Lung (tissue), 12 donors: ENCODE results near the gene TXLNB. TPM values are rescaled to one million over a fixed set of nuclear protein-coding genes. Genes with fewer than 3 reads are reported as not detected.

Experiments
- ATAC-seq: fragments of 200-7000 bp; cut with Tn5 transposase; one replicate; pipeline ENCODE4 v1.9.1; 2020; ENCODE audit warnings: moderate number of reproducible peaks; ENCODE audit not compliant: insufficient read depth, low FRiP score
- DNase-seq, 3 donors: peaks; one replicate each; pipeline ENCODE4 v3.0.0-alpha.2; 2013 to 2017
- H3K27ac ChIP-seq, 2 donors: one replicate each; pipeline ENCODE4 v1.5.1; 2013; ENCODE audit warnings: mild to moderate bottlenecking in 2 of 2, moderate library complexity in 2 of 2, control low read depth in 1 of 2, inconsistent platforms in 1 of 2, low read depth in 1 of 2, low read length in 1 of 2
- H3K27me3 ChIP-seq, 3 donors: one replicate each; pipeline ENCODE4 v1.5.1; 2013; ENCODE audit warnings: low read length in 2 of 3; ENCODE audit not compliant: control insufficient read depth in 3 of 3, insufficient read depth in 3 of 3
- H3K36me3 ChIP-seq, 4 donors: one replicate each; pipeline ENCODE4 v1.5.1; 2013; ENCODE audit warnings: low read length in 4 of 4, mild to moderate bottlenecking in 1 of 4, moderate library complexity in 1 of 4; ENCODE audit not compliant: control insufficient read depth in 4 of 4, insufficient read depth in 4 of 4
- H3K4me1 ChIP-seq, 5 donors: one replicate each; pipeline ENCODE4 v1.5.1; 2013; ENCODE audit warnings: low read length in 5 of 5, mild to moderate bottlenecking in 2 of 5, moderate library complexity in 1 of 5; ENCODE audit not compliant: control insufficient read depth in 5 of 5, insufficient read depth in 5 of 5
- H3K4me3 ChIP-seq: one replicate; pipeline ENCODE4 v1.5.1; 2013; ENCODE audit warnings: mild to moderate bottlenecking, control low read depth, moderate library complexity
- H3K9ac ChIP-seq, 2 donors: one replicate each; pipeline ENCODE4 v1.5.1; 2013; ENCODE audit warnings: low read length in 2 of 2, control low read depth in 1 of 2; ENCODE audit not compliant: insufficient read depth in 1 of 2
- H3K9me3 ChIP-seq, 4 donors: one replicate each; pipeline ENCODE4 v1.5.1; 2013; ENCODE audit warnings: low read length in 3 of 4, mild to moderate bottlenecking in 1 of 4, moderate library complexity in 1 of 4; ENCODE audit not compliant: control insufficient read depth in 4 of 4, insufficient read depth in 3 of 4
- CTCF ChIP-seq: IDR thresholded peaks from 2 replicates; pipeline ENCODE4 v1.5.1; 2012; ENCODE audit warnings: mild to moderate bottlenecking; ENCODE audit errors: control extremely low read depth, extremely low read depth
- WGBS, 2 donors: extraction: QIAGEN DNeasy Blood & Tissue Kit; methylation state at CpG; one replicate each; pipeline ENCODE4 v1.1.7; 2013; 5-methylcytosine and 5-hydroxymethylcytosine counted together
- polyA plus RNA-seq, 2 donors: library from polyadenylated mRNA; stranded (reverse); fragments of 200-250 nt; gene quantifications; one replicate each; pipeline ENCODE4 v1.2.1, GENCODE V29; 2013
- total RNA-seq, 2 donors: library from RNA; depleted of rRNA in 1 of 2; stranded (reverse); fragments of >200 nt in 1 of 2; gene quantifications; one replicate each; pipeline ENCODE4 v1.2.1, GENCODE V29; 2014 to 2021
- donor health status: control.
- donor health status: control.
- donor health status: Bipolar disorder and iron deficiency.
- donor health status: healthy.
- donor health status: DM: yes; HTN: yes; CAD: no.

The TXLNB gene
- total and polyA plus RNA-seq, 4 donors = 0.31 to 2.8 (median 1.2) TPM

- 92 to 95% methylated on average over 3 of the region's 3 CpGs for WGBS, 2 donors
- no peak for ATAC-seq
- no peak overlapping the region for H3K27ac ChIP-seq
Measured at GRCh38 chr6:139248911-139249310, 42.9 kb downstream of the TXLNB start.

DNA sequence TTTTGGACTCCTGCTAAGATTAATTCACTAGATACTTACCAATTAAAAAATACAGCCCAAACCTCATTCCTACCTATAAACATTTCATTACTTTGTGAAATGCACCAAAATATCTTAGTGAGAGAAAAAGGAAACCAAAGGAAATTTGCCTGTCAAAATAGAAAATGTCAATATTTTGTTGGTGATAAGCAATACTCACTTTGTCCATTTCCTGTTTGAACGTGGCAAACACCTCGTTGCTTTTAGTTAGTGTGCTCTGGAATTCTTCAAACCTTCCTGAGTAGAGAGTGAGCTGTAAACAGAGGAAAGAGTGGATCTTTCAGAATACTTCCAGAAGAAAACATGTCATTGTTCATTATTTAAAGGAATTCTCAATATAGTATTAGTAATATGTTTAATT, 44.2 kb downstream of the TXLNB start:
- Histone ChIP-seq H3K27ac (no peak overlapping the region), H3K4me3 (no peak overlapping the region), H3K4me1 (peaks cover 0 to 18% (median 9%) of the 10 kb centered on the region in 5 donors), H3K9ac (no peak overlapping the region), H3K27me3 (no peaks in the 10 kb centered on the region), H3K36me3 (no peaks in the 10 kb centered on the region), H3K9me3 (no peaks in the 10 kb centered on the region)
- no peak for ATAC-seq
- 4 to 17% methylated on average over 2 of the region's 2 CpGs for WGBS, 2 donors
- no peak for TF ChIP-seq CTCF
- no peak for DNase-seq

More at GRCh38 chr6:139248911-139249310, 42.9 kb downstream of the TXLNB start:
- H3K27me3 ChIP-seq = no peaks in the 10 kb centered on the region
- H3K36me3 ChIP-seq = no peaks in the 10 kb centered on the region
- H3K9ac ChIP-seq = no peak overlapping the region
- no peak for DNase-seq
- H3K4me1 ChIP-seq = peaks cover 0 to 14% (median 9%) of the 10 kb centered on the region in 5 donors
- TF ChIP-seq CTCF = no peak
- H3K9me3 ChIP-seq = no peaks in the 10 kb centered on the region
- no peak overlapping the region for H3K4me3 ChIP-seq

DNA sequence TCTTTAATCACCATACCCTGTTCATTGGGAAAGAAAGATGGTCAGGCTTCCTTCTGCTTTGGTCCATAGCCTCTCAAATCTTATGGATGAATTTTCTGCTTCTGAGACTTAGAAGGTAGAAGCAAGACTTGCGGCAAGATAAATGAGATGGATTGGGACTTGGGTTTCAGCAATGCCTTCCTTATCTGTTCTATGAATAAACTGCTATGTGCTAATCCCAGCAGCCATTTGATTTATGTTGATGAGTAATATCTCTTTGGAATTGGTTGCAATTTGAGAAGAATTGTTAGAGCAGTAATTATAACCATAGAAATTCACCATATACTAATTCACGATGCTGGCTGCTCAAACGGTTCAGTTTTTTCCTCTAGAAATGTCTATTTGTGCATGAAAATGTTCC, 48.3 kb downstream of the TXLNB start:
- H3K27ac ChIP-seq = no peak overlapping the region
- TF ChIP-seq CTCF = no peak
- DNase-seq (no peak), ATAC-seq (no peak)
- no peaks in the 10 kb centered on the region for H3K9me3 ChIP-seq
- no peak overlapping the region for H3K9ac ChIP-seq
- H3K27me3 ChIP-seq = no peaks in the 10 kb centered on the region
- no peaks in the 10 kb centered on the region for H3K36me3 ChIP-seq
- peaks cover 0 to 35% (median 9%) of the 10 kb centered on the region in 5 donors for H3K4me1 ChIP-seq
- H3K4me3 ChIP-seq = no peak overlapping the region
- WGBS, 2 donors = 93 to 95% methylated on average over 3 of the region's 3 CpGs

DNA sequence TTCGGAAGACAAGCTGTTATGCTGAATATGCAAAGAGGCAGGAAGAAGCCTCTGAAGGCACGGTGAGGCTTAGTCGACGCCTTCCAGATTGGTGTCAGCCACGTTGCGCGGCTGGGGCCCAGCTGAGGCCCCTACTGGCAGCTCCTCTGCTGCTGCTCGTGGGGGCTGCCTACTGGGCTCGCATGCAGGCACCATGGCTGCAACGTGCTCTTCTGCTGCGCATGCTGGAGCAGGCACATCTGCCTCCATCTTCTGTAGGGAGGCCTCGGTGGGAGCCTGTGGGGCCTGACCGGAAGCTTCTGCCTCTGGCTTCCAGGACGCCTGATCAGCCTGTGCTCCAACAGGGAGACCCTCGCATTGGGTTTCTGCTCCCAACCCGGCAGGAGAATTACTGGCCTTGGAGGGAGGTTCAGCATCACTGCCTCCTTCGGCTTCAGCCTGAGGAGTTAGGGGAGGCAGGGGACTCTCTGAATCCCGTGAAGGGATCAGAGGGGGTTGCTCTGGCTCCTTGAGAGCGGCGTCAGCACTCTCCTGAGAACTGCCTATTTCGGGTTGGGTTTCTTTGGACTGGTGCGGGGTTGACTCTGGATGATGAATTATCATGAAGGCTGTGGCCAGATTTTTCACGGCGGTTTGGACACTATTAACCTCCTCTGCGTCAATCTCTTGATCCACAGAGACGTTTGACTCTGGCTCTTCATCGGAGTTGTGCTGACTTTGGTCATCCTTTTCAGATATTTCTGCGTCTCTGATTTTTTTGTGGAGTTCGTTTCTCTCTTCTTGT, 49.1 kb downstream of the TXLNB start:
- TF ChIP-seq CTCF = no peak
- Histone ChIP-seq H3K4me3 (no peak overlapping the region), H3K9me3 (no peaks in the 10 kb centered on the region), H3K27me3 (no peaks in the 10 kb centered on the region), H3K27ac (no peak overlapping the region), H3K36me3 (no peaks in the 10 kb centered on the region), H3K9ac (no peak overlapping the region), H3K4me1 (peaks cover 0 to 35% (median 9%) of the 10 kb centered on the region in 5 donors)
- DNase-seq = no peak
- WGBS, 2 donors = 91 to 97% methylated on average over 29 of the region's 29 CpGs
- ATAC-seq = no peak
